Measurements from ENCODE around the gene LRP1B.

LRP1B gene

GRCh38 chr2:141932261-141932660 lies 198.6 kb downstream of the LRP1B start:
- TF ChIP-seq EGR1 (IDR thresholded peaks at IDR 0.05) (no peak), ZBTB7A (IDR thresholded peaks at IDR 0.05; ENCODE audit: low read depth) (no peak), TAF1 (IDR thresholded peaks at IDR 0.05; ENCODE audit: low read depth) (no peak), CEBPB (IDR thresholded peaks at IDR 0.05) (no peak), NFIC (IDR thresholded peaks at IDR 0.05) (no peak), FOXM1 (IDR thresholded peaks at IDR 0.05; ENCODE audit: borderline replicate concordance, low read depth) (no peak), CREB1 (IDR thresholded peaks at IDR 0.05; ENCODE audit: low read depth) (no peak), YY1 (IDR thresholded peaks at IDR 0.05; ENCODE audit: low read depth) (no peak), TCF12 (IDR thresholded peaks at IDR 0.05; ENCODE audit: low read depth) (no peak)
- TF ChIP-seq, protein P1, sequence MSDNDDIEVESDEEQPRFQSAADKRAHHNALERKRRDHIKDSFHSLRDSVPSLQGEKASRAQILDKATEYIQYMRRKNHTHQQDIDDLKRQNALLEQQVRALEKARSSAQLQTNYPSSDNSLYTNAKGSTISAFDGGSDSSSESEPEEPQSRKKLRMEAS (IDR thresholded peaks at IDR 0.05) = no peak
- TF ChIP-seq, protein P2, sequence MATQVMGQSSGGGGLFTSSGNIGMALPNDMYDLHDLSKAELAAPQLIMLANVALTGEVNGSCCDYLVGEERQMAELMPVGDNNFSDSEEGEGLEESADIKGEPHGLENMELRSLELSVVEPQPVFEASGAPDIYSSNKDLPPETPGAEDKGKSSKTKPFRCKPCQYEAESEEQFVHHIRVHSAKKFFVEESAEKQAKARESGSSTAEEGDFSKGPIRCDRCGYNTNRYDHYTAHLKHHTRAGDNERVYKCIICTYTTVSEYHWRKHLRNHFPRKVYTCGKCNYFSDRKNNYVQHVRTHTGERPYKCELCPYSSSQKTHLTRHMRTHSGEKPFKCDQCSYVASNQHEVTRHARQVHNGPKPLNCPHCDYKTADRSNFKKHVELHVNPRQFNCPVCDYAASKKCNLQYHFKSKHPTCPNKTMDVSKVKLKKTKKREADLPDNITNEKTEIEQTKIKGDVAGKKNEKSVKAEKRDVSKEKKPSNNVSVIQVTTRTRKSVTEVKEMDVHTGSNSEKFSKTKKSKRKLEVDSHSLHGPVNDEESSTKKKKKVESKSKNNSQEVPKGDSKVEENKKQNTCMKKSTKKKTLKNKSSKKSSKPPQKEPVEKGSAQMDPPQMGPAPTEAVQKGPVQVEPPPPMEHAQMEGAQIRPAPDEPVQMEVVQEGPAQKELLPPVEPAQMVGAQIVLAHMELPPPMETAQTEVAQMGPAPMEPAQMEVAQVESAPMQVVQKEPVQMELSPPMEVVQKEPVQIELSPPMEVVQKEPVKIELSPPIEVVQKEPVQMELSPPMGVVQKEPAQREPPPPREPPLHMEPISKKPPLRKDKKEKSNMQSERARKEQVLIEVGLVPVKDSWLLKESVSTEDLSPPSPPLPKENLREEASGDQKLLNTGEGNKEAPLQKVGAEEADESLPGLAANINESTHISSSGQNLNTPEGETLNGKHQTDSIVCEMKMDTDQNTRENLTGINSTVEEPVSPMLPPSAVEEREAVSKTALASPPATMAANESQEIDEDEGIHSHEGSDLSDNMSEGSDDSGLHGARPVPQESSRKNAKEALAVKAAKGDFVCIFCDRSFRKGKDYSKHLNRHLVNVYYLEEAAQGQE (IDR thresholded peaks at IDR 0.05; ENCODE audit: low read depth) = no peak

DNA sequence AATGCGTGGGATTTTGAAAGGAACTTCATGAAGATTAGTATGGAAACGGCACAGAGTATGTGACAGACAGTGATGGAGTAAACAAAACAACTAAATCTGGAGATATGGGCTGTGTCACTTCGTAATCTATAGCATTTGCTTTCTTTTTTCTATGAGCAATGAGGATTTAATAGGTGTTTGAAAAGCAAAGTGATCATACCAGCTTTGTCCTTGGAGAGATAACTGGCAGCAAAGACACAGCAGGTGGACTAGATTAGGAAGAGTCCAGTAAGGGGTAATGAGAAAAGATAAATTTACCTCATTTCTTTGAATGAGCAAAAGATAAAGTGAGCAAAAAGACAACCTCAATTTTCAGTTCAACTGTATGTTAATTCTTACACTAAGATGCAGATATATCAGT lies 199.0 kb downstream of the LRP1B start:
- TF ChIP-seq, protein P1 (IDR thresholded peaks at IDR 0.05) = no peak

DNA sequence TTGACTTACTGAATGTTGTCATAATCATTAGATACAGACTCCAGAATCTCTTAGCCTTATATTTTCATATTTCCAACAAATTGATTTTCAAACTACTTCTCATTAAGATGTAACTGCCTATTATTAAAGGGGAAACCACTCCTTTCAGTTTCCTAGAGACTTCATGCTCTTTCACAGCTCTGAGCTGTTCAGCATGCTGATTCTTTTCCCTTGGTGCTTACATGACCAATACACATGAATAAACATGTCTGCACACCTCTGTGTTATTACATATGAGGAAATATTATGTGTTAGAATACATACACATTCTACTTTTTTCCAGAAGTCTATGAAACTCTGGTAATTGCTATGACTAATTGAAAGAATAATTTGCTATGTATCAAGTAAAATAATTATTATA lies 200.0 kb downstream of the LRP1B start:
- TF ChIP-seq FOXM1 (IDR thresholded peaks at IDR 0.05; ENCODE audit: borderline replicate concordance, low read depth) (no peak), CEBPB (IDR thresholded peaks at IDR 0.05) (no peak), TEAD4 (IDR thresholded peaks at IDR 0.05) (no peak), USF1 (IDR thresholded peaks at IDR 0.05) (no peak), EGR1 (IDR thresholded peaks at IDR 0.05) (no peak), TAF1 (IDR thresholded peaks at IDR 0.05; ENCODE audit: low read depth) (no peak), YY1 (IDR thresholded peaks at IDR 0.05; ENCODE audit: low read depth) (no peak), EP300 (IDR thresholded peaks at IDR 0.05; ENCODE audit: borderline replicate concordance) (no peak), RAD21 (IDR thresholded peaks at IDR 0.05; ENCODE audit: low read depth) (no peak), TCF12 (IDR thresholded peaks at IDR 0.05; ENCODE audit: low read depth) (no peak), ZBTB7A (IDR thresholded peaks at IDR 0.05; ENCODE audit: low read depth) (no peak), CREB1 (IDR thresholded peaks at IDR 0.05; ENCODE audit: low read depth) (no peak), NFIC (IDR thresholded peaks at IDR 0.05) (no peak)
- TF ChIP-seq, protein P1 (IDR thresholded peaks at IDR 0.05) = no peak
- TF ChIP-seq, protein P2 (IDR thresholded peaks at IDR 0.05; ENCODE audit: low read depth) = no peak

DNA sequence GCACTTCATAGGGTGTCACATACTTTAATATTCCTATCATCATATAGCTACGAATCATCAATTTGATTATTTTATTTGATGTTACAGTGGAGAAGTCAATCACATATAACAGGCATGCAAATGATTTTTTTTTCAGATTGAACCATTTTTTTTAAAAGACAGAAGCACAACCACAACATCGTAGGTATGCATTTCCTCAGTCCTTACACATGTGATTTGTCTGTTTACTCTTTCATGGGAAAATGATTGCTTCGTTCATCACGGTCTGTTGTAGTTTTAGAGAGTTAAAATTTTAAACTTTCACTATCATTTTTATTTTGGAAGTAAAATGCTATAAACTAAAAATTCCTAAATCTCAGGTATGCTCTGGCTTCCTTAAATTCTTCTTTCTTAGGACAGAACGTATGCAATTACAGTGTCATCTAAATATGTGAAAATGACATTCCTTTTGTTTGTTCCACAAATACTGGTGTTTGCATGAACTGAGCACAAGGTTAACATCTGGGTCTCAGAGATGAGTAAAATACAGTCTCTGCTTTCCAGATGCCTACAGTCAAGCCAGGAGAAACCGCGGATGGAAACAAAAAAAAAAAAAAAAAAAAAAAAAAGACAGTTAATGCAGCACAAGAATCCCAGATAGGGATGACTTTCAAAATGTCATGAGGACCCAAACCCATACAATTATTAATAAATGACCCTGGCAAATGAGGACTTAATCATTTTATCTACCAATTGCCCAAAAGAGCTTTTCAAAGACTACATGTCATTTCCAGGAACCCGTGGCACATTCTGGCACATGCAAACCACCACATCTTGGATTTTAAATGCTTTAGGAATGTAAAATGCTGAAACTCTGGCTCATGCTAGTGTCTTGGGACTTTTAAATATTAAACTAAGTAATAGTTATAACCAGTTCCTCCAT lies 201.2 kb downstream of the LRP1B start:
- no peak for TF ChIP-seq FOXM1 (IDR thresholded peaks at IDR 0.05; ENCODE audit: borderline replicate concordance, low read depth)
- TF ChIP-seq TCF12 (IDR thresholded peaks at IDR 0.05; ENCODE audit: low read depth) = no peak
- no peak for TF ChIP-seq CEBPB (IDR thresholded peaks at IDR 0.05)
- no peak for TF ChIP-seq TEAD4 (IDR thresholded peaks at IDR 0.05)
- no peak for TF ChIP-seq NFIC (IDR thresholded peaks at IDR 0.05)
- TF ChIP-seq RAD21 (IDR thresholded peaks at IDR 0.05; ENCODE audit: low read depth) = no peak
- TF ChIP-seq EGR1 (IDR thresholded peaks at IDR 0.05) = no peak
- TF ChIP-seq, protein P1 (IDR thresholded peaks at IDR 0.05) = no peak
- no peak for TF ChIP-seq ZBTB7A (IDR thresholded peaks at IDR 0.05; ENCODE audit: low read depth)
- TF ChIP-seq CREB1 (IDR thresholded peaks at IDR 0.05; ENCODE audit: low read depth) = no peak
- TF ChIP-seq EP300 (IDR thresholded peaks at IDR 0.05; ENCODE audit: borderline replicate concordance) = no peak
- TF ChIP-seq, protein P2 (IDR thresholded peaks at IDR 0.05; ENCODE audit: low read depth) = no peak
- no peak for TF ChIP-seq YY1 (IDR thresholded peaks at IDR 0.05; ENCODE audit: low read depth)
- TF ChIP-seq TAF1 (IDR thresholded peaks at IDR 0.05; ENCODE audit: low read depth) = no peak
- TF ChIP-seq USF1 (IDR thresholded peaks at IDR 0.05) = no peak

Measured in Ishikawa (cell line).